Coronary artery (tissue), 2 donors: ENCODE measurements around the gene MXI1.

Experiments used
- DNase-seq: peaks from one replicate; pipeline ENCODE4 v3.0.0-alpha.2; 2017; ENCODE audit warnings: low spot score
- H3K27ac ChIP-seq, 2 donors: fragments of 200-600 bp; sonication (generic); one replicate each; pipeline ENCODE4 v1.5.1; 2016 to 2019
- H3K4me3 ChIP-seq: fragments of 200-600 bp; sonication (generic); 2 replicates; pipeline ENCODE4 v1.5.1; 2016; ENCODE audit warnings: mild to moderate bottlenecking, moderate library complexity
- TF ChIP-seq, protein P1 (sequence below): fragments of 200-600 bp; sonication (generic); IDR thresholded peaks from one replicate; pipeline ENCODE4 v1.5.1; 2019; ENCODE audit warnings: antibody characterized with exemption

MXI1 gene

DNA sequence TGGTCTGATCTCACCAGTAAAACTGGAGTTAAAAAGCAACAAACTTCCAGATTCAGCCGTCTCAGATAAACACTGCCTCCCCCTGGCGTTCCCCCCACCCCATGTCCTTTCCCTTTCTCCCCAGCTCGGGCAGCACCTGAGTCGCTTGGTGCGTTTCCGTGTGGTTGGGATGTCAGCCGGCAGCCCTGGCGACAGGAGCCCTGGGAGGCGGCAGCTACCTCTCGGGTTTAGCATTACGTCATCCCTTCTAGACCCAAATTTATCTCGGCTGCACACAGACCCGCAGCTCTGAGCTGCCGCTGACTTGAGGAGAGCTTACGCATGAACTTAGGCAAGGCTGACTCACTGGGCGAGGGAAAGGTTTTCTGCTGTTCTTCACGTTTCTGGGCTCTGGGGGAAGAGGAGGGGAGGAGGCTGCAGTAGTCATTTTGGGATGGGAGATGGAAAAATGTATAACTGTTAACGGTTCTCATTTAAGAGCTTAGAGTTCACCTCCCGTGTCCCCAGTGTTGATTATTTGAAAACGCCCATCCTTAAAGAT lies 14.4 kb downstream of the MXI1 start:
- peak overlapping the region; percentile 72 for H3K4me3 ChIP-seq

DNA sequence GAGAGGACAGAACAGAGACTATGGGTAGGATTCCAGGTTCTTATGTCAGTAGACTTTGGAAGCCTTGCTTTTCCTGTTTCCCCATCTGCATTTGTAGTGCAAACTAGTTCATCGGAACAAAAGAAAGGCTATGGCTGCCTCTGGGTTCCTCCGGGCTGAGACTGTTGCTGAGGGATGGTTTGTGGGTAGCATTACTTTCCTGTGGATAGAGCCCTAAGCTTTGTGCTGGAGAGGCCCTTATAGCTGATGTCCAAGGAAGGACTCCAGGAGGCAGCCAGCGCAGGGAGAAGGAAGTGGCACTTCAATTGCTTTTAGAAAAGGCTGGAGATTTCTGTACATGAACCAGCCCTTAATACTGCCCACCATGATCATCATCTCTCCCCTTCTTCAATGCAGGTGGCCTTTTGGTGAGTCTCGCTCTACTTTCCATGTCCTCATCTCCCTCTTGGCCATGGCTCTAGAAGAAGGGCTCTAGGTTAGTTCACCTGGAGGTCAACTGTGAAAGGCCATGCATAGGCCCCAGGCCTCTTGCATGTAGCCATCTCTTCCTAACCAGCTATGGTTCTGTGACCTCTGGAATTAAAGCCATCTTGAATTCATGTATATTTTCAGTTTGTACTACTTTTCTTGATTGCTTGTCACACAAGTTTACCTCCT lies 15.4 kb downstream of the MXI1 start:
- TF ChIP-seq, protein P1, sequence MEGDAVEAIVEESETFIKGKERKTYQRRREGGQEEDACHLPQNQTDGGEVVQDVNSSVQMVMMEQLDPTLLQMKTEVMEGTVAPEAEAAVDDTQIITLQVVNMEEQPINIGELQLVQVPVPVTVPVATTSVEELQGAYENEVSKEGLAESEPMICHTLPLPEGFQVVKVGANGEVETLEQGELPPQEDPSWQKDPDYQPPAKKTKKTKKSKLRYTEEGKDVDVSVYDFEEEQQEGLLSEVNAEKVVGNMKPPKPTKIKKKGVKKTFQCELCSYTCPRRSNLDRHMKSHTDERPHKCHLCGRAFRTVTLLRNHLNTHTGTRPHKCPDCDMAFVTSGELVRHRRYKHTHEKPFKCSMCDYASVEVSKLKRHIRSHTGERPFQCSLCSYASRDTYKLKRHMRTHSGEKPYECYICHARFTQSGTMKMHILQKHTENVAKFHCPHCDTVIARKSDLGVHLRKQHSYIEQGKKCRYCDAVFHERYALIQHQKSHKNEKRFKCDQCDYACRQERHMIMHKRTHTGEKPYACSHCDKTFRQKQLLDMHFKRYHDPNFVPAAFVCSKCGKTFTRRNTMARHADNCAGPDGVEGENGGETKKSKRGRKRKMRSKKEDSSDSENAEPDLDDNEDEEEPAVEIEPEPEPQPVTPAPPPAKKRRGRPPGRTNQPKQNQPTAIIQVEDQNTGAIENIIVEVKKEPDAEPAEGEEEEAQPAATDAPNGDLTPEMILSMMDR: no peak
- no peak for DNase-seq
- peak overlapping the region; percentile 89 to 94 for H3K27ac ChIP-seq

More for the DNA sequence above, 14.4 kb downstream of the MXI1 start:
- H3K27ac ChIP-seq: peak overlapping the region; percentile 89 to 94
- peak; percentile 95 for DNase-seq
- TF ChIP-seq, protein P1: no peak

DNA sequence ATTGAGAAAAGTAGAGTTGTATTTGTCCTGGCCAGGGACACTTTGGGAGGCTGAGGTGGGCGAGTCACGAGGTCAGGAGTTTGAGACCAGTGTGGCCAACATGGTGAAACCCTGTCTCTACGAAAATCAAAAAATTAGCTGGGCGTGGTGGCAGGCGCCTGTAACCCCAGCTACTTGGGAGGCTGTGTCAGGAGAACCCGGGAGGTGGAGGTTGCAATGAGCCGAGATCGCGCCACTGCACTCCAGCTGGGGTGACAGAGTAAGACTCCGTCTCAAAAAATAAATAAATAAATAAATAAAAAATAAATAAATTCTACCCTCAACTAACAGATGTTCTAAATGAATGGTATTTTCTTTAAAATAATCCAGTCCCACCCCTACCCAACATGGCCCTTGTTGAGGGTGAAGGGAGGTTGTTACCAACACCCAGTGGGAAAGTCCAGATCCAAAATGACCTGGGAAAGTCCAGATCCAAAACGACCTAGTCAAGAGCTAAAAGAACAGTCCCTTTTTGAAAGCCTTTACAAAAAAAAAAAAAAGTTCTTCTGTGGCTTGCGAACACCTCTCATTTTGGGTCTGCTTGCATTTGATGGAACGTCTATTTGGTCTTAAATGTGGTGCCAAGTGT lies 16.0 kb downstream of the MXI1 start:
- Histone ChIP-seq H3K4me3 (no peak overlapping the region), H3K27ac (peak overlapping the region in 1 of 2 donors; percentile 94)
- TF ChIP-seq, protein P1: no peak
- DNase-seq: no peak

More for the DNA sequence above, 15.4 kb downstream of the MXI1 start:
- no peak overlapping the region for H3K4me3 ChIP-seq

DNA sequence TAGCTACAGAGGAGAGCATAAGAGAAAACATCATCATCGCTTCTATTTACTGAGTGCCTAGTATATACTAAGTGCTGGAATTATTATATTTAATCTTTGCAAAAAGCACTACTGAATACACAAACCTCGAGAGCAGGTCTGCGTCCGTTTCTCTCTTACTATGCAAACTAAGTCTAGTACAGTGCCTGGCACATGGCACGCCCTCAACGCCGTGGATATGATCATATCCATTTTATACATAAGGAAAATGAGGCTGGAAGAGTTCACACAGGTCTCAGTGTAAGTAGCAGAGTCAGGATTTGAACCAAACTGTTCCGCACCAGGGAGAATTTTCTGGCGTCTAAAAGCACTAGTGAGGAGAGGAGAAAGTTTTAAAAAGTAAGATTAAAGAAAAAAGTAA lies 17.6 kb downstream of the MXI1 start:
- peak overlapping the region; percentile 94 for H3K4me3 ChIP-seq
- TF ChIP-seq, protein P1: no peak
- peak overlapping the region; percentile 88 to 99 for H3K27ac ChIP-seq
- no peak for DNase-seq

DNA sequence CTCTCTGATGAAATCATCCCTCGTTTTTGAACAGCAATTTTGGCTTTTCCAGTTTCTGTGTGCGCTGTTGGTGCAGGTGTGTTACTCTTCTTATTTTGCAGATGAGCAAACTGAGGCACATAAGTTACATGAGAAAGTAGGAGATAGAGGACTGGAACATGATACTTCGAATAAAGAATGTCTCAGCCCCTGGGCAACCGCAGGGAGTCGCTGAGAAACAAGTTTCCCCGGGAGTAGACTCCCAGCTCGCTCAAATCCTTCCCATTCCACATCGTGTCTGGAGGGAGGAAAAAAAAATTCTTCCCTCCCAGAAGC lies 18.0 kb downstream of the MXI1 start:
- TF ChIP-seq, protein P1: no peak
- peak overlapping the region; percentile 94 for H3K4me3 ChIP-seq
- H3K27ac ChIP-seq: peak overlapping the region; percentile 88 to 99
- no peak for DNase-seq

DNA sequence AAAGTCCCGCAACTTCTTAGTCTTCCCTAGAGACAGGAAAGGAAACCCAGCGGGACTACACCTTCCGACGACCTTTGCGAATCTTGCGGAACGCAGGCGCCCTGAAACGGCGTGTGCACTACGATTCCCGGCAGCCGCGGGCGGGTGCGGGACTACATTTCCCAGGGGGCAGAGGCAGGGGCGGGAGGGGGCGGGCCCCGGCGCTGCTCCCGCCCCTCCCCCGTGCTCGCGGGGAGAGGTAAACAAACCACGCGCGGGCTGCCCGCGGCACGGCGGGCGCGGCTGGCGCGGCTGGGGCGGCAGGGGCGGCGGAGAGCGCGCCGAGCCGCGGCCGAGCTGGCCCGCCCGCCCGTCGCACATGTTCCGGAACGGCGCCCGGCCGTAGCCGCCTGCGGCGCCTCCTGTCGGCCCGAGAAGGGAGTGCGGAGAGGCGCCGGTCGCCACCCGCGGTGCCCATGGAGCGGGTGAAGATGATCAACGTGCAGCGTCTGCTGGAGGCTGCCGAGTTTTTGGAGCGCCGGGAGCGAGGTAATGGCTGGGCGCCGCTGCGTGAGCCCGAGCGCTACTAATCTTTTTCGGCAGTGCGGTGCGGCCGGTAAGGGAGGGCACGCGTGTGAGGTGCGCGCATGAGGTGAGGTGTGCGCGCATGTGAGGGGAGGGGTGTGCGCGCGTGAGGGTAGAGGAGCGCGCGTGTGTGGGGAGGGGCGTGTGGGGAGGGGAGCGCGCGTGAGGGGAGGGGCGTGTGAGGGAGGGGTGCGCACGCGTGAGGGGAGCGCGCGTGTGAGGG lies 18.5 kb downstream of the MXI1 start:
- TF ChIP-seq, protein P1: peak; percentile 41
- DNase-seq: peak; percentile 96
- Histone ChIP-seq H3K4me3 (peak overlapping the region; percentile 94), H3K27ac (peak overlapping the region; percentile 88 to 99)
